GM04503 (cell line): ENCODE results near the gene PLOD2.

Experiments used
- DNase-seq: peaks from one replicate; pipeline ENCODE4 v3.0.0-alpha.2; 2012; ENCODE audit warnings: low read depth

PLOD2 gene

DNA sequence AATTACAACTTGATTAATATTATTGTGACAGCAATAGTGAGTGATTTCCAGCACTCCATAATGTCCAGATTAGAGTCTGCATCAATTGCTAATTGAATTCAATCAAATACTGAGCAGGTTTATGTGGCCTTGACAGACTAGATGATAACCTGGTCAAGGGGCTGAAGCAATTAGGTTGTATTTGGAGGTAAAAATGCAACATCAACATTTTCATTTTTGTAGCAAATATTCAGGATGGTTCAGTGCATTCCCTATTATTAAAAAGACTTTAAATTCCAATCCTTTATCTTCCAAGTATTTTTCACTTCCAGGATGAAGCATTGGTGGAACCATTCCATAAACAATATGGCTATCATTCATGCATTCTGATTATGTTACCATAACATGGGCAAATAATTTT is 120.4 kb downstream of the PLOD2 start:
- DNase-seq: no peak

DNA sequence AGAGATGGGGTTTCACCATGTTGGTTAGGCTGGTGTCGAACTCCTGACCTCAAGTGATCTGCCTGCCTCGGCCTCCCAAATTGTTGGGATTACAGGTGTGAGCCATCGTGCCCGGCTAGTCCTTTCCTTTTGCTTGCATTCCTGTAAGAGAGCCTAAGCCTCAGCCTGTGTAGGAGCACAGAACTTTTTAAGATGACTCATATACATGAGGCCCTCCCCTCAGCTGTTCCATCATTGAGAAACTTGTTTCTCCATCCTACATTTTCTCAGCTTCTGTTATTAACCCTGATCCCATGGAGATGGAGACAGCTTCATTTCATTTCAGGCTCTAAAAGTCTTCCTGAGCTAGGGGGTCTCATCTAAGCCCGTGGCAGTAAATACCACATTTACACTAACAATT is 123.3 kb downstream of the PLOD2 start:
- no peak for DNase-seq

DNA sequence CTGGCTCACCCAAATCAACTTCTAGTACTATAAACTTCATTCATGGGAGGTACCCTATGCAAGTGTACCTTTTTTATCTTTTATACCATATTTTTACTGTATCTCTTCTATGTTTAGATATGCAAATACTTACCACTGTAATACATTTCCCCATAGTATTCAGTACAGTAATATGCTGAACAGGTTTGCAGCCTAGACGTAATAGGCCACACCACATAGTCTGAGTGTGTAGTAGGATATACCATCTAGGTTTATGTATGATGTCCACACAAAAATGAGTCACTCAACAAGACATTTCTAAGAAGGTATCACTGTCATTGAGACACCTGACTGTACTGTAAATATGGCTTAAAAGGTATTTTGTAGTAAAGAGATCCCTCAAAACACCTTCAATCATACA is 124.7 kb downstream of the PLOD2 start:
- no peak for DNase-seq

DNA sequence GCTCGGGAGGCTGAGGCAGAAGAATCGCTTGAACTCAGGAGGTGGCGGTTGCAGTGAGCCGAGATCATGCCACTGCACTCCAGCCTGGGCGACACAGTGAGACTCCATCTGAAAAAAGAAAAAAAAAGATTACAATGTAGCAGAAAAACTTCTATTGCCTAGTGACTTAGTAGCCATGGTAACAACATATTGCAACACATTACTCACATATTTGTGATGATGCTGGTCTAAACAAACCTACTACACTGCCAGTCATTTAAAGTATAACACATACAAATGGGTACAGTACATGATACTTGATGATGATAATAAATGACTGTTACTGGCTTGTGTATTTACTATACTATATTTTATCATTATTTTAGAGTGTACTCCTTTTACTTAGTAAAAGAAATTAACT is 125.6 kb downstream of the PLOD2 start:
- DNase-seq: peak; percentile 37

DNA sequence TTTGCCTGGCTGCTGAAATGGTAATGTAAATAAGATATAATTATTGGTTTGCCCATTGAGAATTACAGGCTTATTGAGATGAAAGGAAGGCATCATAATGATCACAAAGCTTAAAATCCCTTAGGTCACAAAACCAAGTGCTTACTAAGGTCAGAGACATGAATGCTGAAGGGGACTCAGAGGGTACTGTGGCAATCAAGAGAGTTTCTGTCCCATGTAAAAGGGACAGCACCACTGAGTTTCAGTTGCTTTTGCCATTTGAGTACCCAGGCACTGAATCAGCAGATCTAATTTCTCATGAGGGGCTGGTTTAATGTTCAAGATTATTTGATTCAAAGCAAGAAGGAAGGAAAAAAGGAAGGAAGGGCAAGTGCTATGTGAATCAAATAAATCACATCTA is 127.0 kb downstream of the PLOD2 start:
- DNase-seq: no peak

DNA sequence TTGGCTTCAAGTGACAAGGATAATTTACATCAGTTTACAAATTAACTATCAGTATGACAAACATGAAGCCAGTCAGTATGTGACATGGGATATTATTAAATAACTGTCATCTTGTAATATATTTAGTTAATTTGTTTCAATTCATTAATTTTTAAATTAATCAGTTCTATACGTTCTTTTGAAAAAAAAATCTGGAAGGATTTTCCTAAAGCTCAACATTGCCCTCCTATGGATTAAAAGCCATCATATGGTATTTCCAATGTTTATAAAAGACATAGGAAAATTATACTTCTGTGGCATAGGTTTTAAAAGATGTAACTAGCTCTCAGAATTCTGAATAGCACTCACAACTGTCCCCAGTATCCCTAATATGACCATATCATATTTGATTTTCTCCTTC is 134.4 kb downstream of the PLOD2 start:
- DNase-seq: no peak

DNA sequence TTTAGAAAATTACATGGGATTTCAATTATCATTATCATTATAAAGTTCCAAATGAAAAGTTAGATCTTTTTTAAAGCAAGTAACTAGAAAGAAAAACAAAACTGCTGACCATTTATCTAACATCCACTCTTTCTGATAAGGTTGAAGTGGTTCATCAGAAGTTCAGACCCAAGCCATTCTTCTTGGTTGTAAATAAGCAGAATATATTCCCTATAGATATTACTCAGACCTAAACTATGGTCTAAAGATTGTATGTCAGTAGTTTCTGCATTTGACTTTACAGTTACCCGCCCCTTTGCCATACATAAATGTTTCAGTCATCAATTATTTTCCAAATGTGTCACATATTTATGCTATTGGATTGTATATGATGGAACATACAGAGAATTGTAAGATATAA is 136.7 kb downstream of the PLOD2 start:
- no peak for DNase-seq

DNA sequence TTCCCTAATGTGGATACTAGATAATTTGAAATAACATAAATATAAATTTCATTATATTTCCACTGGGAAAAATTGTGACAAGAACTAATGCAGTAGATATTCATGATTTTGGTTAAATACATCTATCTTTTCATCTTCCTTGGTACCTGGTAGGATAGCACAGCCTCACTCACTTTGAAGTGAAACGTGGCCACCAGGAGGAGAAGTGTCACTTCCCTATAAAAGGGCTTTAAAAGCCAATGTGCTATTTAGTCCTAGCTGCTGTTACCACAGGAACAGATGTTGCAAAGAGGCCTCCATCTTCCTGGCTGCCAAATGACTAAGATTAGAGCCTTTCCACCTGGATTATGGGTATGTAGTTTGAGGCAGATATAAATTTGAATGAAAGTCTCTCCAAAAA is 140.0 kb downstream of the PLOD2 start:
- no peak for DNase-seq

DNA sequence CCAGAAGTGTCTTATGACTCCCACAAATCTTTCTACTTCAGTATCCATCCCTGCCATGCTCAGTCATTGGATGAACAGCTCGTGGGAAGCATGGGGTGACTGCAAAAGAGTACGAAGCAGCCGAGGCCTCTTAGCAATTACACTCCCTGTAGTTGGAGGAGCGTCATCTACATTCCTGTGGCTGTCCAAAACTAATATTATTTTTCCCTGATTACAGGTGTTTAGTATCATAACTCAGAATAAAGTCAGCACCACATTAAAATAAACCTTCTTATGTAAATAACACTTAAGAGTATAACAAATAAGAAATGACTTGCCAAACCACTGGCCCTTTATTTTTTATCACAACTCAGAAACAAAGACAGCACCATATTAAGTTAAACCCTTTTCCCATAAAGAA is 141.5 kb downstream of the PLOD2 start:
- no peak for DNase-seq
